SK-N-DZ (cell line): Measurements from ENCODE around the gene ADAT1.
A peak's percentile ranks its signal among the peaks of the same experiment; 100 is the strongest.
"Not testable (repeated sequence)": the region's sequence is repeated elsewhere in the genome, so short reads cannot be mapped to it uniquely, and the experiment has no call there.

Experiments
- DNase-seq: peaks from one replicate; pipeline ENCODE4 v3.0.0-alpha.2; 2015; ENCODE audit warnings: low spot score

ADAT1 gene

GRCh38 chr16:75620326-75621169 is 2.5 kb downstream of the ADAT1 start:
- DNase-seq, result no peak

DNA sequence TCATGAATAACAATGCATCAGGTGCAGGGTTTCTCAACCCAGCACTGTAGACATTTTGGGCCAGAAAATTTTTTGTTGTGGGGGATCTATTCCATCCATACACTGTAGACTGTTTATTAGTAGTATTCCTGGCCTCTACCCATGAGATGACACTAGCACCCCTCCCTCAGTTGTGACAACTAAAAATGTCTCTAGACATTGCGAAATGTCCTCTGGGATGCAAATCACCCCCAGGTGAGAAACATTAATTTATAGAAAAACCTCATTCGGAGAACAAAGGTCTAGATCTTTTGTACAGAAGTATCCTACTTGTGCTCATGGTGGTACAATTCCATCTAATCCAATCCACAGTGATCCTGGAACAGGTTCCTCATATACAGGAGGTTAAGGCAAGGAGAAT is 4.3 kb downstream of the ADAT1 start:
- DNase-seq, result no peak

- DNase-seq, result no peak
These were observed 6.0 kb downstream of the ADAT1 start for GRCh38 chr16:75617121-75617520.

DNA sequence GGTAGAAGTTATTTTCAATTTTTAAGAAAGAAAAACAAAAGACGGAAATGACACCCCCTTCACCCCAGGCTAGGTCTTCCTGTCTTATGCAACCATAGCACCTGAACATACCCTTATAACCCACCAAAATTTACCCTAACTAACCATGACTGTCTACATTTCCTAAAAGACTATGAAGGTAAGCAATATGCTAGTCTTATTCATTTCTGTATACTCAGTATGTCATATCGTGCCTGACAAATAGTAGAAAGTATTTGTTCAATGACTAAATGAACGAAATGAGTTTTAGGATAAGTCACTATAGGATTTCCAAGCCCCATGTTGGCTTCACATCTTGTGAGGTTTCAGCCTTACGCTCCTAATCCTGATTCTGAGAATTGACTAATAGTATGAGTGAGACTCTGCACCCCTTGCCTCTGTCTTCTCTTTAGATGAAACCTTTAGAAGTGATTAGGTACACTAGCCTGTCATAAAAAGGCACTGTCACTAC is 6.5 kb downstream of the ADAT1 start:
- DNase-seq, result no peak

DNA sequence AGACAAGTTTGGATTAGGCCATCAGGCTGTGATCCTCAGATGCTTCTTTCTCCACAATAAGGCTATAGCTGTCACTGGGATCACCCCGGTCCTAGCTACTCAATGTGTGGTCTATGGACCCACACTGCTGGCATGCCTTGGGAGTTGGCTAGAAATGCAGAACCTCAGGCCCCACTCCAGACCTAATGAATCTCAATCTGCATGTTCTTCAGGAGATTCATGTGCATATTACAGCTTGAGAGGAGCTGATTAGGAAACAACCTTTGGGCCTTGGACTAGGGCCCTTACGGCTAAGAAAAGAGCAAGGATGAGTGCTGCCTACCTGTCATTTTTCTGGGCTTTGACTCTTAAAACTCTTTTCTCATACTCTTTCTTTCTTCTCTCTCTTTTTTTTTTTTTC is 7.5 kb downstream of the ADAT1 start:
- DNase-seq, result no peak

GRCh38 chr16:75614066-75614897 is 8.8 kb downstream of the ADAT1 start:
- DNase-seq, result no peak

GRCh38 chr16:75606507-75606906 is 16.6 kb downstream of the ADAT1 start:
- DNase-seq, result no peak

GRCh38 chr16:75603241-75603640 is 19.8 kb downstream of the ADAT1 start:
- no peak for DNase-seq

DNA sequence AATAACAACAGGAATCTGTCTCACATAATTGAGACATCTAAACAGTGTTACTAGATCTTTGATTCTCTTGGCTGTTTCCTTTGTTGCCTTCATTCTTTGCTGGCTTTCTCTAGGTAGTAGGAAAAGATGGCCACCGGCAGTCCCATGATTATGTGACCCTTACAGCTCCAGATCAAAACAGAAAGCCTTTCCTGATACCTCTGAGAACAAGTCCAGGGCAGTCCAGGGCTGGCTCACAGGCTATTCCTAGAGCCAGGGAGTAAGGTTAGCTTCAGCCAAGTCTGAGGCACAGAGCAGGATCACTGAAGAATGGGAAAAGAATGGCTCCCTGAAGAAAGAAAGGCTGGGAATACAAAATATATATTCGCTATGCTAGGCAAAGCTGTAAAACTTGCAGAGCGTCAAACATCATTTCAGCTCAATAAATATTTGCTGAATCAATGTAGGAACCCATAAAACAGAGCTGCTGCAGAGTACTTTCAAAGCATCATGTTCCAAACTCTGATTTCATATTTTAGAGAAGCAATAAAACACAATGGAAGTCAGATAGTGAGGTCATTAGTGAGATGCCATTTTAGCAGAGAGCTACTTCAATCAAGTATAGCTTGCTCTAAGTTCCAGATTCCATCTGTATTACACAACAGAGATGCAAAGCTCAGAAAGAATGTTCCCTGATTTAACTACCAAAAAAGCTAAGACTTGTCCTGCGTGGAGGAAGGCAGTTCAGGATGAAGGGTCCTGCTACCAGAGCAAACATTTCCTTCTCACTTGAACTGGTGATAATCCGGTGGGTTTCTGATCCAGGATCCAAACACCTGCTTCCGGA is 23.4 kb downstream of the ADAT1 start:
- no peak for DNase-seq

DNA sequence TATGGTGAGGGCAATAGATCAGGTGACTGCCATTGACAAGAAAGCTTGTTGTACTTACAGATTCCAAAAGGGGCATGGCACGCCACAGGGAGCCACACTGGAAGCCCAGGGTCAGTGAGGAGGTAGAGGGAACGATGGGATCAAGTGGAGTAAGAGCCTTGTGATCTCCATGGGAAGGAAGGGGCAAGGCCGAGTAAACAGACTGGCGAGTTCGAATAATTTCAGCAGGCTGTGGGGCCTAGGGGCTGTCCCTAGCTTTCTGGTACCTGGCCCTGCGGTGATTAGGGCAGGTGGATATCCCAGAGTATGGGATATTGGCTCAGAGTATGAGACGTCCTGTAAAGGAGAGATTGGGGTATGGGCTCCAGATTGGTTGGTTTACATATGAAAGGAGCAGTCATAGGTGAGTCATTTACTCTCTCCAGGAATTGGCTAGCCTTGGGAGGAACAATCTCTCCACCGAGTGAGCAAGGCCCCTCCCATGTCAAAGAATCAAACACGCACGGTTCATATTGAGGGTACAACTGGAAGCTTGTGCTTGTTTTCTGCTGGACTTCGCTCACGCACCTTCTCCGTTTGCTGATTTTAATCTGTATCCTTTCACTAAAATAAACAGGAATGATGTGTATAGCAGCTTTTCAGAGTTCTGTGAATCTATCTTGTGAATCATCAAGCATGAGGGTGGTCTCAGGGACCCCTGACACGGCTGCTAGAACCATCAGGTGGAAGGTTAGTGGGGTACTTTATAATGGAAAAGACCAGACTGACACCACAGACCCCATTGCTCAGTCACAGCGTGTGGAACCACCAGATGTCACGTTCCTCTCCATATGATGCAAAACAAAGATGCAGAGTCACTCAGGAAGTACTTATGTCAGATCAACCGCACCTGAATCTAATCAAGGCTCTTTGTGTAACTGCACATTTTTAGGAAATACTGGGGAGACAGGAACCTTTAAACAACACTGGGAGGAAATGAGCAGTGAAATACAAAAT is 29.0 kb downstream of the ADAT1 start:
- DNase-seq, result peak; percentile 27

DNA sequence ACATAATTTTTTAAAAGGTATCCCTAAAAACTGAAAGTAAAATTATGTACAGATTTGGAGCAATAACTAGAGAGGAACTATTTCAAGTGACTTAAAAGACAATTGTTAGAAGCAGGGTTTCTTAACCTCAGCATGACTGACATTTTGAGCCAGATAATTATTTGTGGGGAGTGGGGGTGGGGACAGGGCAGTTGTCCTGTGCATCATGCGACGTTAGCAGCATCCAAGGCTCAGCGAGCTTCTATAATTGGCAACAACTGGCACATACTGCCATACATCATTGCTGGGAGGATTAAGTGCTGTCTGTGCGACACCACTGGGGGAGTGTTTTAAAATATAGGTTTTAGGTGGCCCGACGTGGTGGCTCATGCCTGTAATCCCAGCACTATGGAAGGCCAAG is 29.8 kb downstream of the ADAT1 start:
- no peak for DNase-seq

GRCh38 chr16:75591927-75592326 is 31.2 kb downstream of the ADAT1 start:
- not testable (repeated sequence) for DNase-seq

GRCh38 chr16:75590920-75591843 is 31.9 kb downstream of the ADAT1 start:
- no peak for DNase-seq

GRCh38 chr16:75589306-75589705 is 33.8 kb downstream of the ADAT1 start:
- no peak for DNase-seq

- no peak for DNase-seq
These were observed 34.4 kb downstream of the ADAT1 start for GRCh38 chr16:75588716-75589115.

- no peak for DNase-seq
These were observed 39.0 kb downstream of the ADAT1 start for GRCh38 chr16:75584108-75584507.

DNA sequence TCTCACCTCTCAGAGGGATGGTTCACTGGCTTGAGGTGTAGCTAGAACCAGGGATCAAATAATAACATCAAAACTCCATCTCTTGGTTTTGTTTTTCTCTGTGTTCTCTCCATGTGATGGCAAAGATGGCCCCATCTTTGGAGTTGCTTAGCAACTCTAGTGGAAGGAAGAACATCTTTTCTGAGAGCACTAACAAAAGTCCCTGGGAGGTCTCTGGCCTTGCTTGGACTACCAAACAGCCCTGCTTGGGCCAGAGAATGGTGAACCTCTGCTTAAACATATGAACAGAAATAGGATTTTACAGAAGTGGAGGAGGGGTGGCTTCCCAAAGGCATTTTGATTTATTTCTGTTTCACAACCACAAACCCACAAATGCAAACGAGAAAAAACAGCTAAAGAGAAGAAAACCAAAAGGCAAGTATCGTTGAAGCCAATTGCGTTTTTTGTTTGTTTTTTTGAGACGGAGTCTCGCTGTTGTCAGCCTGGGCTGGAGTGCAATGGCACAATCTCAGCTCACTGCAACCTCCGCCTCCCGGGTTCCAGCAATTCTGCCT is 43.7 kb downstream of the ADAT1 start:
- no peak for DNase-seq

DNA sequence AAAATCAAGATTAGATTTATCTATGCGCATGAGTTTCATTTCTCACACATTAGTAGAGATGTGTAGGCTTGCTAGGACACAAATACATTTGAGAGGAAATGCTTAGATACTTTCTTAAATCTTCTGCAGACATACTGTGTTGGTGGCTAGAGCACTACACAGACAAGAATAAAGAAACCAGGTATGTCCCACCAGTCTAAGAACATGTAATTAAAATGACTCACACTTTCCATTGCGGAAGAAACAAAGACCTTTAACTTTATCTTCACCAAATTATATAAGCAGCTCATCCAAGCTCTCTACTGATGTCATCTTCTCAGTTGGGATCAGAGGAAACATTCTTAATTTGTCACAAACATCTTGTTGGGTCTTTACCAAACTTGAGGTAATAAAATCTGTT is 44.4 kb downstream of the ADAT1 start:
- no peak for DNase-seq

DNA sequence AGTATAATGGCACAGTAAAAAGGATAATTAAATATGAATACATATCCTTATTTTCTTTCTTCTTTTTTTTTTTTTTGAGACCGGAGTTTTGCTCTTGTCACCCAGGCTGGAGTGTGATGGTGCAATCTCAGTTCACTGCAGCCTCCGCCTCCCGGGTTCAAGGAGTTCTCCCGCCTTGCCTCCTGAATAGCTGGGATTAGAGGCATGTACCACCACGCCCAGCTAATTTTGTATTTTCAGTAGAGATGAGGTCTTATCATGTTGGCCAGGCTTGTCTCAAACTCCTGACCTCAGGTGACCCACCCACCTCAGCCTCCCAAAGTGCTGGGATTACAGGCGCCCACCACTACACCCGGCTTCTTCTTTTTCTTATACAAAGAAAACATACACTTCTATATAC is 44.9 kb downstream of the ADAT1 start:
- no peak for DNase-seq
